ENCODE measurements around the gene PLD6.
A peak's percentile ranks its signal among the peaks of the same experiment; 100 is the strongest.
"Not testable (repeated sequence)": the region's sequence is repeated elsewhere in the genome, so short reads cannot be mapped to it uniquely, and the experiment has no call there.

The PLD6 gene

GRCh38 chr17:17206124-17206912 is at the start of gene PLD6:
PLD6 (minus strand) TSS chr17:17206333; CDS start chr17:17206286, 47 bp downstream.
- peak; percentile 93 for DNase-seq

DNA sequence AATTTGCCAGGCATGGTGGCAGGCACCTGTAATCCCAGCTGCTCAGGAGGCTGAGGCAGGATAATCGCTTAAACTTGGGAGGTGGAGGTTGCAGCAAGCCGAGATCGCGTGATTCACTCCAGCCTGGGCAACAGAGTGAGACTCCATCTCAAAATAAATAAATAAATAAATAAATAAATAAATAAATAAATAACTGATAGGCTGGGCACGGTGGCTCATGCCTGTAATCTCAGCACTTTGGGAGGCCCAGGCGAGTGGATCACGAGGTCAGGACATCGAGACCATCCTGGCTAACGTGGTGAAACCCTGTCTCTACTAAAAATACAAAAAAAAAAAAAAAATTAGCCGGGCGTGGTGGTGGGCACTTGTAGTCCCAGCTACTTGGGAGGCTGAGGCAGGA is 49.6 kb upstream of the PLD6 start:
- DNase-seq, result not testable (repeated sequence)

DNA sequence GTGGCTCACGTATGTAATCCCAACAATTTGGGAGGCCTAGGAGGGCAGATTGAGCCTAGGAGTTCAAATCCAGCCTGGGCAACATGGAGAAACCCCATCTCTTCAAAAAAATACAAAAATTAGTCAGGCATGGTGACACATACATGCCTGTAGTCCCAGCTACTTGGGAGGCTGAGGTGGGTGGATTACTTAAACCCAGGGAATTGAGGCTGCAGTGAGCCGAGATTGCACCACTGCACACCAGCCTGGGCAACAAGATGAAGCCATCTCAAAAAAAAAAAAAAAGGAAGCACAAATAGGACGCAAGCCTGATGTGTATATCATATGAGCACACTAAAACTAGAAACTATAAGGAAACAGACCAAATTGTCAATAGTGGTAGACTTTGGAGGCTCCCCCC is 47.9 kb upstream of the PLD6 start:
- DNase-seq, result no peak

GRCh38 chr17:17253406-17253805 is 47.3 kb upstream of the PLD6 start:
- no peak for DNase-seq

GRCh38 chr17:17252149-17252661 is 46.1 kb upstream of the PLD6 start:
- no peak for DNase-seq

GRCh38 chr17:17246879-17247278 is 40.7 kb upstream of the PLD6 start:
- no peak for DNase-seq

- no peak for DNase-seq
These were observed 37.0 kb upstream of the PLD6 start for GRCh38 chr17:17243163-17243562.

GRCh38 chr17:17242246-17242645 is 36.1 kb upstream of the PLD6 start:
- no peak for DNase-seq

- DNase-seq, result no peak
These were observed 35.5 kb upstream of the PLD6 start for GRCh38 chr17:17241656-17242055.

GRCh38 chr17:17239832-17240231 is 33.7 kb upstream of the PLD6 start:
- no peak for DNase-seq

- DNase-seq, result peak; percentile 93
These were observed 31.1 kb upstream of the PLD6 start, which contains the start of gene FLCN for GRCh38 chr17:17237026-17237799. FLCN (minus strand) TSS chr17:17237168; CDS start chr17:17228137, 9,031 bp downstream.

DNA sequence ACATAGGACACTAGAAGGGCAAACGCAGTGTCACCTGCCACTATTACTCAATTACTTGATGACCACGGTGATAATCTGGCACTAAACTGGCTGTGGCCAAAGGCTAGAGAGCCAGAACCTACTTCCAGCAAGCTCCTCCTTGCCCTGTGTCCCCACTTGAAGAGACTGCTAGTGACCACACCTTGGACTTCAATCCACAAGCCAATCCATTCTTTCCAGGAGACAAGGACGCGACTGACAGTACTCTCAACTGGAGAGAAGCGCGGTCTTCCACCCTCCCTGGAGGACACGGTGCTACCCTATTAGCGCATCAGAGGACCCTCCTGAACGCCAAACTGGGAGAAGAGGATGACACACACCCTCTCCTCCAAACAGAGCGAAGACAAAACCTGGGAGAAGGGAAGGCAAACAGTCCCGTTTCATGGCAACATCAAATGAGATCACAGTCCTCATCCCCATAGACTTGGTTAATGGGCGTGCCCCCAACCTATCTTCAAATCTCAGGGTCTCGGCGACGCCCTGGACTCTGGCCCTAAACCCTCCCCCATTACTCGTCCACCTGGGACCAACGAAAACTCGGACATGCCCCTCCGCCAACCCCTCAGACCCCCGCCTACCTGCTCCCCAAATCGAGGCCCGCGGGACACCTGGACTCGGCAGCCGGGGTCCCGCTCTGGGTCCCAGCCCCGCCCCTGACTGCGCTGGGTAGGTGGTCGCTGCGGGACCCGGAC is 30.3 kb upstream of the PLD6 start:
- DNase-seq, result peak; percentile 32

- DNase-seq, result no peak
These were observed 29.4 kb upstream of the PLD6 start for GRCh38 chr17:17235212-17236174.

DNA sequence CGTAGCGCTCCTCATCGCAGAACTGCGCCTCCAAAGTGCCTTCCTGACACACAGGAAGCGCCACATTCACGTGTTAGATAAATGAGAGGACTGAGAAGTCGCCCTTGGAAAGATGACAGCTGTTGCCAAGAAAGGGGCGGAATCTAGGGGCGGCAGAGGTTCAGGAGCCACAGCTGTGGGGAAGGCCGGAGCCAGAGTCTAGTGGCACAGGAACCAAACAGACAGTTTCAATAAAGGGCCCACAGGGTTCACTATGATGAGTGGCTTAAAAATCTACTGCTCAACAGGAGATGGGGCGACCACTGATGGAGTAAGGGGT is 26.1 kb upstream of the PLD6 start:
- no peak for DNase-seq

DNA sequence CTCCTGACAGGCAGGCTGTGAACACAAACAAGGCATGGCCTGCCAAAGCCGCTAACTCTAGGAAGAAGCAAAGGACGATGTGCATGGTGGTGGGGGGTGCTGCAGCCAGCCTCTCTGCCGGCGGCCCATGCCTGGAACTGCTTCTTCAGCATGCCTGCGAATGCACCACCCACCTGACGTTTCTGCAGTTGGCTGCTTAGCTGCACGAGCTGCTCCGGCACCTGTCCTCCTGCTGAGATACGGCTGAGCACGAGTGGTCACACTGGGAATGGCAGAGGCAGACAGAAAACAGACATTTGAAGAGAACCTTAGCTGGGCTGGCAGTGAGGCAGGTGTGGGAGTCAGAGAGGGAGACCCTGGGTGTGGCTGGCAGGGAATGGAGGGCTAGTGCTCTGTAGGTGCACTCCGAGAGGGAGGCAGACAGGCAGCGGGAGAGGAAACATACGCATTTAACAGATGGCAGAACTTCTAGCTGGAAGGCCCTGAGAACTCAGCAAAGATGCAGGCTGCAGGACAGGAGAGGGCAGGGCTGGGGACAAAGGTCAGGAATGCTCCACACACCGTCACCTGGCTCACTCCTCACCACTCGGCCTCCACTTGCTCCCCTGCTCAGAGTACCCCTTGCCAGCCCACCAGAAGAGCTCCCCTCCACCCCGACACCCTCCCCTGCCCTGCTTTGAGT is 25.6 kb upstream of the PLD6 start:
- DNase-seq, result no peak

- DNase-seq, result no peak
These were observed 23.6 kb upstream of the PLD6 start for GRCh38 chr17:17229416-17230384.

DNA sequence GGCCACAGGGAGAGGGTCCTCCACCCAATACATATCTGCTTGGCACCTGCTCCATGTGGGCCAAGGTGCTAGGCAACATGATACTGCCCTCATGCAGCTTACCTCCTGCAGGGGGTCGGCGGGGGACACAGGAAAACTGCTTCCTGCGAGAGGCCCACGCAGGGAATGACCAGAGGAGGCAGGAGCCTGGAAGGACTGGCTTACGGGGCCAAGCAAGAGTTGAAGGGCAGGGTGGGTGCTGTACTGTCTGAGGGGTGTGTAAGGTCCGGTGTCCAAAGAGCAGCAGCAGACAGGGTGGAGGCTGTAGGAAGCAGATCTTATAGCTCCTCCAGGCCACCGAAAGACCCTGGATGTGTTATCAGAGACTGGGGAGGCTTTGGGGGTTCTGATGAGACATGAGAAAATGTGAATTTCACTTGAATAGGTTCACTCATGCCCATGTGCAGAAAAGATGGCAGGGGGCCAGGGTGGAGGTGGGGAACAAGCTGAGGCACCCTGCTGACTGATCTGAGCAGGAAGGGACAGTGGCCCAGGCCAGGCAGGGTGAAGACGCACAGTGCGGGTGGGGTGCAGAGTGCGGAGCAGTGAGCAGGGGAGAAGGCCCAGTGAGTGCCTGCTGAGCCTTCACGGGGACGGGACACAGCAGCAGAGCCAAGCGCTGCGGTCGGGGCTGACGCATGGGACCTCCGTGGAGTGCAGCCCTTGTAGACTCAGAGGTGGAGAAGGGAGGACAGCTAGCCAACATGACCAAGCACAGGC is 22.6 kb upstream of the PLD6 start:
- no peak for DNase-seq

- no peak for DNase-seq
These were observed 21.7 kb upstream of the PLD6 start for GRCh38 chr17:17227608-17228520.
